Stimulated activated memory B cell treated with anti-CD40 and anti-IgM and Interleukin-4, amounts not matched to agents 10 μg/mL and 1 μg/mL and 100 μg/mL, for 72 hours (primary cell): ENCODE measurements around the gene SPIRE2.

ENCODE experiments used
- ATAC-seq: fragments of 150-1000 bp; cut with Tn5 transposase; 2 replicates; pipeline ENCODE4 v1.10.0; 2021
- H3K27ac Mint-ChIP-seq: one replicate; pipeline ENCODE4 v1.8.0; 2022; ENCODE audit warnings: mild to moderate bottlenecking, mixed read lengths
- H3K27me3 Mint-ChIP-seq: one replicate; pipeline ENCODE4 v1.8.0; 2022; ENCODE audit warnings: mixed read lengths
- H3K36me3 Mint-ChIP-seq: one replicate; pipeline ENCODE4 v1.8.0; 2022; ENCODE audit warnings: mixed read lengths
- H3K4me1 Mint-ChIP-seq: one replicate; pipeline ENCODE4 v1.8.0; 2022; ENCODE audit warnings: mixed read lengths
- H3K4me3 Mint-ChIP-seq: one replicate; pipeline ENCODE4 v1.8.0; 2022; ENCODE audit warnings: mild to moderate bottlenecking, moderate library complexity, mixed read lengths
- H3K9me3 Mint-ChIP-seq: one replicate; pipeline ENCODE4 v1.8.0; 2022; ENCODE audit warnings: mixed read lengths

The SPIRE2 gene

GRCh38 chr16:89918453-89919347, 90.4 kb downstream of the SPIRE2 start, which contains the start of gene MC1R:
Gene MC1R (plus strand): TSS chr16:89918862. CDS start chr16:89919259, 397 bp downstream.
- Mint-ChIP-seq H3K9me3 (no peaks in the 10 kb centered on the region), H3K4me3 (peak within 1 kb of the TSS; percentile 61), H3K36me3 (no peaks in the 10 kb centered on the region), H3K4me1 (peaks cover 37% of the 10 kb centered on the region), H3K27ac (peak within 1 kb of the TSS; percentile 23), H3K27me3 (peaks cover 49% of the 10 kb centered on the region)
- peak; percentile 53 for ATAC-seq

- no peak for ATAC-seq
- peaks cover 41% of the 10 kb centered on the region for H3K4me1 Mint-ChIP-seq
- H3K36me3 Mint-ChIP-seq = no peaks in the 10 kb centered on the region
- H3K9me3 Mint-ChIP-seq = no peaks in the 10 kb centered on the region
- H3K27ac Mint-ChIP-seq = no peak overlapping the region
- no peak overlapping the region for H3K4me3 Mint-ChIP-seq
- peaks cover 59% of the 10 kb centered on the region for H3K27me3 Mint-ChIP-seq
Observed at GRCh38 chr16:89919535-89920406, 91.5 kb downstream of the SPIRE2 start.

- Mint-ChIP-seq H3K4me1 (peaks cover 41% of the 10 kb centered on the region), H3K36me3 (no peaks in the 10 kb centered on the region), H3K27ac (no peak overlapping the region), H3K9me3 (no peaks in the 10 kb centered on the region), H3K4me3 (no peak overlapping the region), H3K27me3 (peaks cover 68% of the 10 kb centered on the region)
- ATAC-seq = no peak
Observed at GRCh38 chr16:89920723-89921122, 92.4 kb downstream of the SPIRE2 start.
